ENCODE results near the gene PTGES2.

- TF ChIP-seq REST (IDR thresholded peaks at IDR 0.05): no peak
- no peak for TF ChIP-seq ATF3 (IDR thresholded peaks at IDR 0.05)
- TF ChIP-seq EGR1 (IDR thresholded peaks at IDR 0.05; ENCODE audit: low read depth in 2 of 2): no peak
- TF ChIP-seq TAF1 (conservative IDR thresholded peaks at IDR 0.05): no peak
- peak; percentile 14 for TF ChIP-seq CTCF (IDR thresholded peaks at IDR 0.05; ENCODE audit: low read depth, low read length, missing input control)
- no peak for TF ChIP-seq RAD21 (IDR thresholded peaks at IDR 0.05)
- TF ChIP-seq MAX (IDR thresholded peaks at IDR 0.05): no peak
- TF ChIP-seq ZBTB33 (IDR thresholded peaks at IDR 0.05): no peak
- TF ChIP-seq GABPA (IDR thresholded peaks at IDR 0.05 in 1 of 2, conservative IDR thresholded peaks at IDR 0.05 in 1 of 2): no peak
- no peak for TF ChIP-seq SP1 (IDR thresholded peaks at IDR 0.05)
Observed at GRCh38 chr9:128103589-128103962, 24.0 kb downstream of the PTGES2 start.
